ENCODE measurements around the gene TRAPPC3. TPM values are rescaled to one million over a fixed set of nuclear protein-coding genes. Genes with fewer than 3 reads are reported as not detected.

The TRAPPC3 gene
- total and polyA plus RNA-seq, 2 experiments from 2014 or later: 99.6 to 125 TPM

- H3K27me3 ChIP-seq: no peaks in the 10 kb centered on the region
- H3K27ac ChIP-seq: no peak overlapping the region
- H3K4me3 ChIP-seq: no peak overlapping the region
- no peak for TF ChIP-seq CTCF (IDR thresholded peaks at IDR 0.05; ENCODE audit: low read depth, low read length)
- H3K36me3 ChIP-seq: peaks cover 4% of the 10 kb centered on the region
- no peaks in the 10 kb centered on the region for H3K4me1 ChIP-seq (ENCODE audit: low read depth)
- no peaks in the 10 kb centered on the region for H3K9me3 ChIP-seq (ENCODE audit: low read depth)
- no peak for DNase-seq (ENCODE audit: low read depth in 1 of 2, low spot score in 1 of 2)
Measured at GRCh38 chr1:36143424-36143823, 5.9 kb downstream of the TRAPPC3 start.

GRCh38 chr1:36142121-36142520 lies 7.2 kb downstream of the TRAPPC3 start:
- H3K9me3 ChIP-seq (ENCODE audit: low read depth): no peaks in the 10 kb centered on the region
- H3K27me3 ChIP-seq: no peaks in the 10 kb centered on the region
- no peak for DNase-seq (ENCODE audit: low read depth in 1 of 2, low spot score in 1 of 2)
- no peak overlapping the region for H3K27ac ChIP-seq
- H3K36me3 ChIP-seq: peaks cover 11% of the 10 kb centered on the region
- no peak overlapping the region for H3K4me3 ChIP-seq
- H3K4me1 ChIP-seq (ENCODE audit: low read depth): no peaks in the 10 kb centered on the region
- no peak for TF ChIP-seq CTCF (IDR thresholded peaks at IDR 0.05; ENCODE audit: low read depth, low read length)

GRCh38 chr1:36139521-36139920 lies 9.8 kb downstream of the TRAPPC3 start:
- DNase-seq (ENCODE audit: low read depth in 1 of 2, low spot score in 1 of 2): no peak
- Histone ChIP-seq H3K4me3 (no peak overlapping the region), H3K27me3 (no peaks in the 10 kb centered on the region), H3K36me3 (peaks cover 14% of the 10 kb centered on the region), H3K9me3 (ENCODE audit: low read depth) (no peaks in the 10 kb centered on the region), H3K27ac (no peak overlapping the region), H3K4me1 (ENCODE audit: low read depth) (no peaks in the 10 kb centered on the region)
- TF ChIP-seq CTCF (IDR thresholded peaks at IDR 0.05; ENCODE audit: low read depth, low read length): no peak

GRCh38 chr1:36137776-36138175 lies 11.5 kb downstream of the TRAPPC3 start:
- DNase-seq (ENCODE audit: low read depth in 1 of 2, low spot score in 1 of 2): no peak
- peaks cover 14% of the 10 kb centered on the region for H3K36me3 ChIP-seq
- H3K27ac ChIP-seq: no peak overlapping the region
- no peak overlapping the region for H3K4me3 ChIP-seq
- TF ChIP-seq CTCF (IDR thresholded peaks at IDR 0.05; ENCODE audit: low read depth, low read length): no peak
- no peaks in the 10 kb centered on the region for H3K27me3 ChIP-seq
- H3K4me1 ChIP-seq (ENCODE audit: low read depth): no peaks in the 10 kb centered on the region
- no peaks in the 10 kb centered on the region for H3K9me3 ChIP-seq (ENCODE audit: low read depth)

- TF ChIP-seq CTCF (IDR thresholded peaks at IDR 0.05; ENCODE audit: low read depth, low read length): no peak
- Histone ChIP-seq H3K27me3 (no peaks in the 10 kb centered on the region), H3K27ac (no peak overlapping the region), H3K4me1 (ENCODE audit: low read depth) (no peaks in the 10 kb centered on the region), H3K36me3 (peaks cover 14% of the 10 kb centered on the region), H3K9me3 (ENCODE audit: low read depth) (no peaks in the 10 kb centered on the region), H3K4me3 (no peak overlapping the region)
- DNase-seq (ENCODE audit: low read depth in 1 of 2, low spot score in 1 of 2): peak in 1 of 2 donors; percentile 19
Measured at GRCh38 chr1:36137226-36137625, 12.1 kb downstream of the TRAPPC3 start.

GRCh38 chr1:36136535-36136934 lies 12.8 kb downstream of the TRAPPC3 start:
- H3K9me3 ChIP-seq (ENCODE audit: low read depth): no peaks in the 10 kb centered on the region
- H3K4me1 ChIP-seq (ENCODE audit: low read depth): no peaks in the 10 kb centered on the region
- no peak for TF ChIP-seq CTCF (IDR thresholded peaks at IDR 0.05; ENCODE audit: low read depth, low read length)
- H3K4me3 ChIP-seq: no peak overlapping the region
- no peaks in the 10 kb centered on the region for H3K27me3 ChIP-seq
- peak in 1 of 2 donors; percentile 87 for DNase-seq (ENCODE audit: low read depth in 1 of 2, low spot score in 1 of 2)
- peaks cover 14% of the 10 kb centered on the region for H3K36me3 ChIP-seq
- no peak overlapping the region for H3K27ac ChIP-seq
